GM13977 (cell line): ENCODE data around the gene SLC22A4.

ENCODE experiments used
- DNase-seq: peaks from one replicate; pipeline ENCODE4 v3.0.0; 2012; ENCODE audit warnings: low spot score
- in situ Hi-C: fragments of 300-500 bp; cut with MboI; formaldehyde crosslinking; loops from one replicate; pipeline ENCODE4 v1.12.0; 2022; ENCODE audit warnings: low sequenced_read_pairs, low pct_unique_long_range_greater_than_20kb, mixed read lengths, inconsistent platforms; ENCODE audit not compliant: unreplicated experiment
- TF ChIP-seq, protein P1 (sequence below): IDR thresholded peaks from 2 replicates; pipeline ENCODE4 v1.5.1; 2012; ENCODE audit warnings: mild to moderate bottlenecking, control low read depth; ENCODE audit not compliant: insufficient read depth; ENCODE audit errors: extremely low read depth, missing control alignments

Gene SLC22A4

GRCh38 chr5:132321109-132321721 is 27.0 kb downstream of the SLC22A4 start:
- DNase-seq: no peak
- TF ChIP-seq, protein P1, sequence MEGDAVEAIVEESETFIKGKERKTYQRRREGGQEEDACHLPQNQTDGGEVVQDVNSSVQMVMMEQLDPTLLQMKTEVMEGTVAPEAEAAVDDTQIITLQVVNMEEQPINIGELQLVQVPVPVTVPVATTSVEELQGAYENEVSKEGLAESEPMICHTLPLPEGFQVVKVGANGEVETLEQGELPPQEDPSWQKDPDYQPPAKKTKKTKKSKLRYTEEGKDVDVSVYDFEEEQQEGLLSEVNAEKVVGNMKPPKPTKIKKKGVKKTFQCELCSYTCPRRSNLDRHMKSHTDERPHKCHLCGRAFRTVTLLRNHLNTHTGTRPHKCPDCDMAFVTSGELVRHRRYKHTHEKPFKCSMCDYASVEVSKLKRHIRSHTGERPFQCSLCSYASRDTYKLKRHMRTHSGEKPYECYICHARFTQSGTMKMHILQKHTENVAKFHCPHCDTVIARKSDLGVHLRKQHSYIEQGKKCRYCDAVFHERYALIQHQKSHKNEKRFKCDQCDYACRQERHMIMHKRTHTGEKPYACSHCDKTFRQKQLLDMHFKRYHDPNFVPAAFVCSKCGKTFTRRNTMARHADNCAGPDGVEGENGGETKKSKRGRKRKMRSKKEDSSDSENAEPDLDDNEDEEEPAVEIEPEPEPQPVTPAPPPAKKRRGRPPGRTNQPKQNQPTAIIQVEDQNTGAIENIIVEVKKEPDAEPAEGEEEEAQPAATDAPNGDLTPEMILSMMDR: no peak
- in situ Hi-C loops: no loop called here

GRCh38 chr5:132322266-132322665 is 28.1 kb downstream of the SLC22A4 start:
- no peak for DNase-seq
- in situ Hi-C loops: no loop called here
- TF ChIP-seq, protein P1: no peak

DNA sequence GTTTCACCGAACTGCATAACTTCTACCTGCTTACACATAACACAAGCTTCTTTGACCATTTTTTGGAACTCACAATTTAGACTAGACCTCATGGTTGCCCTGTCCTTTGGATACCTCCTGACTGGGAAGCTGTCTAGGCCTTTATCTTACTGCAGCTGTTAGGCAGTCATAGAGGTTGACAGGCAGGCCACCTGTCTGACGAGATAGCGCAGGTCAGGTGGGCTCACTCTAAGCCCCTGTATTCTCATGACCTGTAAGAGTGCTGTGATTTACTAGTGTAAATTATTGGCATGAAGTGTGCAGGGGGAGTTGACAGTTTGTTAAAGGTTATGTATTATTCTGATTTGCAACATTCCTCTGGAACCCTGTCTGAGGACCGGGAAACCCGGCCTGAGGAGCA is 29.0 kb downstream of the SLC22A4 start:
- in situ Hi-C loops: no loop called here
- TF ChIP-seq, protein P1: no peak
- no peak for DNase-seq

DNA sequence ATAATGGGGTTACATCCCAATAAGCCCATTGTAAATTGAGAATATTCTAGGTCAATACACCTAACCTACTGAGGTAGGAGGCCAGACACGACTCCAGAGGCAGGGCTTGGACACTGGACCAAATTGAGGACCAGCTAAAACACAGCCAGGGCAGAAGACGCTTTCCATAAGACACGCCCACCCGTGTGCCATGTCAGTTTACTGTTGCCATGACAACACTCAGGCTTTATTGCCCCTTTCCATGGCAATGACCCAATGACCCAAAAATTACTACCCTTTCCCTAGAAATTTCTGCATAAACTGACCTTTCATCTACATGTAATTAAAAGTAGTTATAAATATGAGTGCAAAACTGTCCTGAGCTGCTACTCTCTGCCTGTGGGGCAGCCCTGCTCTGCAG is 31.5 kb downstream of the SLC22A4 start:
- in situ Hi-C loops: no loop called here
- TF ChIP-seq, protein P1: no peak
- no peak for DNase-seq

- DNase-seq: no peak
- TF ChIP-seq, protein P1: no peak
- in situ Hi-C loops: no loop called here
These were observed 33.2 kb downstream of the SLC22A4 start for GRCh38 chr5:132327252-132327955.

GRCh38 chr5:132334812-132335211 is 40.6 kb downstream of the SLC22A4 start:
- in situ Hi-C loops: no loop called here
- no peak for DNase-seq
- TF ChIP-seq, protein P1: no peak
